Activated T-cell treated with anti-CD3 and anti-CD28 coated beads, Interleukin-2, amount 50 U/mL, for 24 hours (primary cell): Measurements from ENCODE around the gene PBRM1.

Experiments
- DNase-seq: peaks from one replicate; pipeline ENCODE4 v3.0.0-alpha.2; 2020
- H3K27ac Mint-ChIP-seq: 2 replicates; pipeline ENCODE4 v1.8.0; 2020; ENCODE audit warnings: mild to moderate bottlenecking, mixed read lengths
- H3K27me3 Mint-ChIP-seq: 2 replicates; pipeline ENCODE4 v1.8.0; 2020; ENCODE audit warnings: mixed read lengths
- H3K36me3 Mint-ChIP-seq: 2 replicates; pipeline ENCODE4 v1.8.0; 2020; ENCODE audit warnings: low read depth, mixed read lengths
- H3K4me1 Mint-ChIP-seq: 2 replicates; pipeline ENCODE4 v1.8.0; 2020; ENCODE audit warnings: low read depth, mixed read lengths
- H3K4me3 Mint-ChIP-seq: 2 replicates; pipeline ENCODE4 v1.8.0; 2020; ENCODE audit warnings: mild to moderate bottlenecking, moderate library complexity, mixed read lengths
- H3K9me3 Mint-ChIP-seq: 2 replicates; pipeline ENCODE4 v1.8.0; 2020; ENCODE audit warnings: mixed read lengths

PBRM1 gene

GRCh38 chr3:52555056-52555455 is 130.7 kb downstream of the PBRM1 start:
- Mint-ChIP-seq H3K9me3 (no peaks in the 10 kb centered on the region), H3K36me3 (peaks cover 95% of the 10 kb centered on the region), H3K4me1 (peaks cover 13% of the 10 kb centered on the region), H3K27ac (no peak overlapping the region), H3K27me3 (no peaks in the 10 kb centered on the region), H3K4me3 (no peak overlapping the region)
- DNase-seq, result no peak

GRCh38 chr3:52554026-52554755 is 131.5 kb downstream of the PBRM1 start:
- Mint-ChIP-seq H3K4me1 (peaks cover 11% of the 10 kb centered on the region), H3K4me3 (no peak overlapping the region), H3K36me3 (peaks cover 92% of the 10 kb centered on the region), H3K27me3 (no peaks in the 10 kb centered on the region), H3K9me3 (no peaks in the 10 kb centered on the region), H3K27ac (peak overlapping the region; percentile 32)
- no peak for DNase-seq

GRCh38 chr3:52552089-52552488 is 133.6 kb downstream of the PBRM1 start:
- Mint-ChIP-seq H3K4me3 (no peak overlapping the region), H3K27me3 (no peaks in the 10 kb centered on the region), H3K36me3 (peaks cover 90% of the 10 kb centered on the region), H3K9me3 (no peaks in the 10 kb centered on the region), H3K4me1 (peaks cover 13% of the 10 kb centered on the region), H3K27ac (peak overlapping the region; percentile 37)
- DNase-seq, result no peak

GRCh38 chr3:52551118-52551517 is 134.6 kb downstream of the PBRM1 start:
- Mint-ChIP-seq H3K27ac (peak overlapping the region; percentile 73), H3K36me3 (peaks cover 87% of the 10 kb centered on the region), H3K4me1 (peaks cover 11% of the 10 kb centered on the region), H3K4me3 (no peak overlapping the region), H3K9me3 (no peaks in the 10 kb centered on the region), H3K27me3 (no peaks in the 10 kb centered on the region)
- no peak for DNase-seq

GRCh38 chr3:52547143-52547542 is 138.6 kb downstream of the PBRM1 start:
- Mint-ChIP-seq H3K27ac (peak overlapping the region; percentile 52), H3K9me3 (no peaks in the 10 kb centered on the region), H3K4me3 (no peak overlapping the region), H3K27me3 (no peaks in the 10 kb centered on the region), H3K36me3 (peaks cover 82% of the 10 kb centered on the region), H3K4me1 (peaks cover 6% of the 10 kb centered on the region)
- DNase-seq, result no peak

GRCh38 chr3:52546111-52546901 is 139.4 kb downstream of the PBRM1 start:
- H3K4me1 Mint-ChIP-seq, result peaks cover 7% of the 10 kb centered on the region
- peak overlapping the region; percentile 38 for H3K27ac Mint-ChIP-seq
- H3K36me3 Mint-ChIP-seq, result peaks cover 82% of the 10 kb centered on the region
- no peak overlapping the region for H3K4me3 Mint-ChIP-seq
- H3K9me3 Mint-ChIP-seq, result no peaks in the 10 kb centered on the region
- H3K27me3 Mint-ChIP-seq, result no peaks in the 10 kb centered on the region
- no peak for DNase-seq

GRCh38 chr3:52544937-52545336 is 140.8 kb downstream of the PBRM1 start:
- DNase-seq, result no peak
- Mint-ChIP-seq H3K27me3 (no peaks in the 10 kb centered on the region), H3K27ac (peak overlapping the region; percentile 42), H3K4me1 (peaks cover 20% of the 10 kb centered on the region), H3K36me3 (peaks cover 85% of the 10 kb centered on the region), H3K9me3 (no peaks in the 10 kb centered on the region), H3K4me3 (no peak overlapping the region)

- H3K27me3 Mint-ChIP-seq, result no peaks in the 10 kb centered on the region
- H3K4me1 Mint-ChIP-seq, result peaks cover 41% of the 10 kb centered on the region
- H3K36me3 Mint-ChIP-seq, result peaks cover 84% of the 10 kb centered on the region
- H3K27ac Mint-ChIP-seq, result peak overlapping the region; percentile 34
- H3K4me3 Mint-ChIP-seq, result no peak overlapping the region
- H3K9me3 Mint-ChIP-seq, result no peaks in the 10 kb centered on the region
- DNase-seq, result no peak
Observed at GRCh38 chr3:52541050-52541449, 144.7 kb downstream of the PBRM1 start.

GRCh38 chr3:52539010-52539653 is 146.6 kb downstream of the PBRM1 start:
- peaks cover 67% of the 10 kb centered on the region for H3K36me3 Mint-ChIP-seq
- peaks cover 51% of the 10 kb centered on the region for H3K4me1 Mint-ChIP-seq
- H3K27me3 Mint-ChIP-seq, result no peaks in the 10 kb centered on the region
- no peak for DNase-seq
- no peaks in the 10 kb centered on the region for H3K9me3 Mint-ChIP-seq
- H3K4me3 Mint-ChIP-seq, result peak overlapping the region; percentile 96
- H3K27ac Mint-ChIP-seq, result peak overlapping the region; percentile 83

GRCh38 chr3:52537726-52538421 is 147.8 kb downstream of the PBRM1 start:
- Mint-ChIP-seq H3K27me3 (no peaks in the 10 kb centered on the region), H3K4me3 (peak overlapping the region; percentile 96), H3K4me1 (peaks cover 51% of the 10 kb centered on the region), H3K36me3 (peaks cover 59% of the 10 kb centered on the region), H3K27ac (peak overlapping the region; percentile 96), H3K9me3 (no peaks in the 10 kb centered on the region)
- peak; percentile 31 for DNase-seq

GRCh38 chr3:52537165-52537620 is 148.5 kb downstream of the PBRM1 start:
- Mint-ChIP-seq H3K36me3 (peaks cover 62% of the 10 kb centered on the region), H3K4me3 (peak overlapping the region; percentile 96), H3K4me1 (peaks cover 56% of the 10 kb centered on the region), H3K9me3 (no peaks in the 10 kb centered on the region), H3K27ac (peak overlapping the region; percentile 96), H3K27me3 (no peaks in the 10 kb centered on the region)
- no peak for DNase-seq

GRCh38 chr3:52536369-52537164 is 149.1 kb downstream of the PBRM1 start, which contains the start of gene UQCC5:
Gene UQCC5, plus strand, starts transcription at chr3:52536605. Its CDS starts 151 bp downstream, at chr3:52536756.
- peak within 1 kb of the TSS; percentile 96 for H3K4me3 Mint-ChIP-seq

GRCh38 chr3:52536112-52536368 is 149.7 kb downstream of the PBRM1 start:
- Mint-ChIP-seq H3K27ac (peak overlapping the region; percentile 96), H3K4me3 (peak overlapping the region; percentile 96), H3K36me3 (peaks cover 50% of the 10 kb centered on the region), H3K27me3 (no peaks in the 10 kb centered on the region), H3K9me3 (no peaks in the 10 kb centered on the region), H3K4me1 (peaks cover 54% of the 10 kb centered on the region)
- no peak for DNase-seq

More at GRCh38 chr3:52536369-52537164, 149.1 kb downstream of the PBRM1 start, which contains the start of gene UQCC5:
- Mint-ChIP-seq H3K9me3 (no peaks in the 10 kb centered on the region), H3K4me1 (peaks cover 58% of the 10 kb centered on the region), H3K27me3 (no peaks in the 10 kb centered on the region), H3K36me3 (peaks cover 56% of the 10 kb centered on the region), H3K27ac (peak within 1 kb of the TSS; percentile 96)
- peak; percentile 98 for DNase-seq
